ENCODE results near the gene ARIH2.
A peak's percentile ranks its signal among the peaks of the same experiment; 100 is the strongest.
"Not testable (repeated sequence)": the region's sequence is repeated elsewhere in the genome, so short reads cannot be mapped to it uniquely, and the experiment has no call there.

Gene ARIH2

GRCh38 chr3:49005998-49006397 is 87.4 kb downstream of the ARIH2 start:
- DNase-seq, result peak; percentile 19

GRCh38 chr3:49006408-49007067 is 87.9 kb downstream of the ARIH2 start:
- peak; percentile 73 for DNase-seq

- peak; percentile 99 for DNase-seq
Observed at GRCh38 chr3:49007068-49007770, 88.6 kb downstream of the ARIH2 start, which contains the start of gene WDR6. WDR6 (plus strand) TSS chr3:49007391; CDS start chr3:49007432, 41 bp downstream.

GRCh38 chr3:49007771-49008528 is 89.3 kb downstream of the ARIH2 start:
- DNase-seq, result peak; percentile 93

GRCh38 chr3:49008627-49009026 is 90.0 kb downstream of the ARIH2 start:
- DNase-seq, result not testable (repeated sequence)

- no peak for DNase-seq
Observed at GRCh38 chr3:49009396-49009795, 90.8 kb downstream of the ARIH2 start.

- DNase-seq, result no peak
Observed at GRCh38 chr3:49012441-49013017, 93.9 kb downstream of the ARIH2 start.

GRCh38 chr3:49013113-49013737 is 94.6 kb downstream of the ARIH2 start:
- no peak for DNase-seq

GRCh38 chr3:49013738-49014660 is 95.4 kb downstream of the ARIH2 start:
- peak; percentile 48 for DNase-seq

- no peak for DNase-seq
Observed at GRCh38 chr3:49015072-49015471, 96.4 kb downstream of the ARIH2 start.

- no peak for DNase-seq
Observed at GRCh38 chr3:49015765-49016164, 97.1 kb downstream of the ARIH2 start.

GRCh38 chr3:49016414-49017228 is 98.0 kb downstream of the ARIH2 start:
- DNase-seq, result no peak

GRCh38 chr3:49017229-49017970 is 98.8 kb downstream of the ARIH2 start:
- DNase-seq, result peak; percentile 45

GRCh38 chr3:49017971-49018706 is 99.5 kb downstream of the ARIH2 start, which contains the start of gene DALRD3:
DALRD3 (minus strand) TSS chr3:49018580; CDS start chr3:49018564, 16 bp downstream.
- peak; percentile 81 for DNase-seq

- no peak for DNase-seq
Observed at GRCh38 chr3:49018707-49019006, 100.0 kb downstream of the ARIH2 start.

- DNase-seq, result no peak
Observed at GRCh38 chr3:49019941-49020329, 101.3 kb downstream of the ARIH2 start.

GRCh38 chr3:49020330-49021212 is 101.9 kb downstream of the ARIH2 start:
- no peak for DNase-seq

- DNase-seq, result peak; percentile 99
Observed at GRCh38 chr3:49021213-49021812, 102.7 kb downstream of the ARIH2 start.

All from eye (tissue), 1 donor.